ENCODE measurements around the gene INSR.

INSR gene

GRCh38 chr19:7226739-7227138, 67.5 kb downstream of the INSR start:
- no peak overlapping the region for H3K4me3 ChIP-seq (ENCODE audit: low read depth, low read length)
- no peak for TF ChIP-seq CTCF (IDR thresholded peaks at IDR 0.05; ENCODE audit: insufficient read depth, low read length, missing control alignments)
- ChIA-PET CTCF (interaction anchor here (1.1 kb wide), 1 partner anchor 61 kb away, joined by 4 read pairs; no protein-coding TSS in a partner anchor), POLR2A (no interaction called here)
- no peak for DNase-seq (ENCODE audit: low read depth, low spot score)

GRCh38 chr19:7225741-7226140, 68.5 kb downstream of the INSR start:
- ChIA-PET CTCF (no interaction called here), POLR2A (no interaction called here)
- TF ChIP-seq CTCF (IDR thresholded peaks at IDR 0.05; ENCODE audit: insufficient read depth, low read length, missing control alignments): no peak
- H3K4me3 ChIP-seq (ENCODE audit: low read depth, low read length): no peak overlapping the region
- DNase-seq (ENCODE audit: low read depth, low spot score): no peak

- CTCF ChIA-PET: no interaction called here
- no peak overlapping the region for H3K4me3 ChIP-seq (ENCODE audit: low read depth, low read length)
- POLR2A ChIA-PET: no interaction called here
- no peak for TF ChIP-seq CTCF (IDR thresholded peaks at IDR 0.05; ENCODE audit: insufficient read depth, low read length, missing control alignments)
- no peak for DNase-seq (ENCODE audit: low read depth, low spot score)
These were observed 69.2 kb downstream of the INSR start for GRCh38 chr19:7224995-7225394.

GRCh38 chr19:7224209-7224686, 70.0 kb downstream of the INSR start:
- ChIA-PET CTCF (no interaction called here), POLR2A (no interaction called here)
- no peak for DNase-seq (ENCODE audit: low read depth, low spot score)
- no peak overlapping the region for H3K4me3 ChIP-seq (ENCODE audit: low read depth, low read length)
- TF ChIP-seq CTCF (IDR thresholded peaks at IDR 0.05; ENCODE audit: insufficient read depth, low read length, missing control alignments): no peak

GRCh38 chr19:7223429-7223828, 70.8 kb downstream of the INSR start:
- TF ChIP-seq CTCF (IDR thresholded peaks at IDR 0.05; ENCODE audit: insufficient read depth, low read length, missing control alignments): no peak
- DNase-seq (ENCODE audit: low read depth, low spot score): no peak
- ChIA-PET CTCF (no interaction called here), POLR2A (no interaction called here)
- H3K4me3 ChIP-seq (ENCODE audit: low read depth, low read length): no peak overlapping the region

- no peak for DNase-seq (ENCODE audit: low read depth, low spot score)
- no peak overlapping the region for H3K4me3 ChIP-seq (ENCODE audit: low read depth, low read length)
- no peak for TF ChIP-seq CTCF (IDR thresholded peaks at IDR 0.05; ENCODE audit: insufficient read depth, low read length, missing control alignments)
- ChIA-PET POLR2A (no interaction called here), CTCF (no interaction called here)
These were observed 75.2 kb downstream of the INSR start for GRCh38 chr19:7219056-7219455.

Data from AG04449 (cell line).